Skeletal muscle tissue (tissue), 4 donors: ENCODE measurements around the gene AAK1. TPM values are rescaled to one million over a fixed set of nuclear protein-coding genes. Genes with fewer than 3 reads are reported as not detected.
"Not testable (repeated sequence)": the region's sequence is repeated elsewhere in the genome, so short reads cannot be mapped to it uniquely, and the experiment has no call there.

ENCODE experiments used
- H3K27ac ChIP-seq: one replicate; pipeline ENCODE4 v1.7.0; 2013; ENCODE audit warnings: mild to moderate bottlenecking, low read depth, low read length, inconsistent platforms
- H3K27me3 ChIP-seq, 3 donors: one replicate each; pipeline ENCODE4 v1.7.0; 2013; ENCODE audit warnings: low read length in 3 of 3; ENCODE audit not compliant: control insufficient read depth in 3 of 3, insufficient read depth in 3 of 3
- H3K36me3 ChIP-seq, 3 donors: one replicate each; pipeline ENCODE4 v1.7.0; 2013; ENCODE audit warnings: low read length in 3 of 3; ENCODE audit not compliant: control insufficient read depth in 3 of 3, insufficient read depth in 3 of 3
- H3K4me1 ChIP-seq, 3 donors: one replicate each; pipeline ENCODE4 v1.7.0; 2013; ENCODE audit warnings: low read length in 3 of 3, mild to moderate bottlenecking in 3 of 3; ENCODE audit not compliant: control insufficient read depth in 3 of 3, insufficient read depth in 3 of 3
- H3K4me3 ChIP-seq, 3 donors: one replicate each; pipeline ENCODE4 v1.7.0; 2013; ENCODE audit warnings: low read length in 3 of 3
- H3K9ac ChIP-seq, 3 donors: one replicate each; pipeline ENCODE4 v1.7.0; 2013; ENCODE audit warnings: low read length in 3 of 3, mild to moderate bottlenecking in 3 of 3, moderate library complexity in 2 of 3, low read depth in 1 of 3
- H3K9me3 ChIP-seq, 3 donors: one replicate each; pipeline ENCODE4 v1.7.0; 2013; ENCODE audit warnings: low read length in 3 of 3; ENCODE audit not compliant: control insufficient read depth in 3 of 3
- total RNA-seq: library from RNA; depleted of rRNA; stranded (reverse); fragments of >200 nt; gene quantifications from one replicate; pipeline ENCODE4 v1.2.3, GENCODE V29; 2014
- donor health status: Osteomylitis.

The AAK1 gene
- total RNA-seq, 1 donor from 2014 or later, result 17.7 TPM

- Histone ChIP-seq H3K4me3 (no peak overlapping the region), H3K9ac (no peak overlapping the region), H3K4me1 (no peaks in the 10 kb centered on the region), H3K9me3 (no peaks in the 10 kb centered on the region), H3K36me3 (no peaks in the 10 kb centered on the region), H3K27me3 (no peaks in the 10 kb centered on the region), H3K27ac (no peak overlapping the region)
Measured at GRCh38 chr2:69680001-69680675, 36.6 kb upstream of the AAK1 start.

GRCh38 chr2:69677914-69678313 is 34.4 kb upstream of the AAK1 start:
- H3K9ac ChIP-seq, result no peak overlapping the region
- H3K4me1 ChIP-seq, result peaks cover 6% of the 10 kb centered on the region in 3 donors
- no peaks in the 10 kb centered on the region for H3K36me3 ChIP-seq
- H3K27ac ChIP-seq, result no peak overlapping the region
- no peaks in the 10 kb centered on the region for H3K27me3 ChIP-seq
- H3K4me3 ChIP-seq, result no peak overlapping the region
- no peaks in the 10 kb centered on the region for H3K9me3 ChIP-seq

GRCh38 chr2:69676146-69676545 is 32.6 kb upstream of the AAK1 start:
- H3K36me3 ChIP-seq, result no peaks in the 10 kb centered on the region
- H3K9ac ChIP-seq, result no peak overlapping the region
- H3K4me3 ChIP-seq, result no peak overlapping the region
- H3K27ac ChIP-seq, result no peak overlapping the region
- no peaks in the 10 kb centered on the region for H3K9me3 ChIP-seq
- peaks cover 6% of the 10 kb centered on the region in 3 donors for H3K4me1 ChIP-seq
- no peaks in the 10 kb centered on the region for H3K27me3 ChIP-seq

- Histone ChIP-seq H3K4me1 (peaks cover 6% of the 10 kb centered on the region in 3 donors), H3K9ac (peak overlapping the region in 2 of 3 donors; percentile 47 to 69), H3K27me3 (no peaks in the 10 kb centered on the region), H3K9me3 (no peaks in the 10 kb centered on the region), H3K27ac (peak overlapping the region; percentile 55), H3K36me3 (no peaks in the 10 kb centered on the region), H3K4me3 (peak overlapping the region in 2 of 3 donors; percentile 25 to 32)
Measured at GRCh38 chr2:69674316-69674670, 30.8 kb upstream of the AAK1 start.

- not testable (repeated sequence) for H3K9ac ChIP-seq, H3K9me3 ChIP-seq, H3K4me3 ChIP-seq, H3K27ac ChIP-seq, H3K4me1 ChIP-seq, H3K36me3 ChIP-seq, H3K27me3 ChIP-seq
Measured at GRCh38 chr2:69673098-69673497, 29.6 kb upstream of the AAK1 start.

GRCh38 chr2:69669666-69670065 is 26.1 kb upstream of the AAK1 start:
- Histone ChIP-seq H3K4me3 (no peak overlapping the region), H3K9me3 (no peaks in the 10 kb centered on the region), H3K36me3 (no peaks in the 10 kb centered on the region), H3K4me1 (peaks cover 6% of the 10 kb centered on the region in 3 donors), H3K27ac (no peak overlapping the region), H3K9ac (no peak overlapping the region), H3K27me3 (no peaks in the 10 kb centered on the region)

- Histone ChIP-seq H3K36me3 (no peaks in the 10 kb centered on the region), H3K9me3 (no peaks in the 10 kb centered on the region), H3K4me3 (no peak overlapping the region), H3K9ac (no peak overlapping the region), H3K4me1 (no peaks in the 10 kb centered on the region), H3K27me3 (no peaks in the 10 kb centered on the region), H3K27ac (no peak overlapping the region)
Measured at GRCh38 chr2:69668598-69668997, 25.1 kb upstream of the AAK1 start.

- Histone ChIP-seq H3K36me3 (no peaks in the 10 kb centered on the region), H3K27ac (no peak overlapping the region), H3K4me3 (no peak overlapping the region), H3K9ac (no peak overlapping the region), H3K4me1 (no peaks in the 10 kb centered on the region), H3K9me3 (no peaks in the 10 kb centered on the region), H3K27me3 (no peaks in the 10 kb centered on the region)
Measured at GRCh38 chr2:69667805-69668382, 24.4 kb upstream of the AAK1 start.

- Histone ChIP-seq H3K9me3 (no peaks in the 10 kb centered on the region), H3K4me3 (no peak overlapping the region), H3K36me3 (no peaks in the 10 kb centered on the region), H3K27me3 (no peaks in the 10 kb centered on the region), H3K27ac (no peak overlapping the region), H3K4me1 (no peaks in the 10 kb centered on the region), H3K9ac (no peak overlapping the region)
Measured at GRCh38 chr2:69665152-69665551, 21.6 kb upstream of the AAK1 start.

- Histone ChIP-seq H3K27me3 (no peaks in the 10 kb centered on the region), H3K27ac (no peak overlapping the region), H3K36me3 (no peaks in the 10 kb centered on the region)
Measured at GRCh38 chr2:69663860-69664259, 20.3 kb upstream of the AAK1 start.

More at GRCh38 chr2:69663860-69664259, 20.3 kb upstream of the AAK1 start:
- Histone ChIP-seq H3K9ac (no peak overlapping the region), H3K4me1 (no peaks in the 10 kb centered on the region), H3K4me3 (no peak overlapping the region), H3K9me3 (no peaks in the 10 kb centered on the region)
